ENCODE data around the gene EXOC3L4. TPM values are rescaled to one million over a fixed set of nuclear protein-coding genes. Genes with fewer than 3 reads are reported as not detected.
A peak's percentile ranks its signal among the peaks of the same experiment; 100 is the strongest.

EXOC3L4 gene
- total RNA-seq, 4 donors from 2014 or later = 0.63 to 2.1 (median 1.3) TPM

DNA sequence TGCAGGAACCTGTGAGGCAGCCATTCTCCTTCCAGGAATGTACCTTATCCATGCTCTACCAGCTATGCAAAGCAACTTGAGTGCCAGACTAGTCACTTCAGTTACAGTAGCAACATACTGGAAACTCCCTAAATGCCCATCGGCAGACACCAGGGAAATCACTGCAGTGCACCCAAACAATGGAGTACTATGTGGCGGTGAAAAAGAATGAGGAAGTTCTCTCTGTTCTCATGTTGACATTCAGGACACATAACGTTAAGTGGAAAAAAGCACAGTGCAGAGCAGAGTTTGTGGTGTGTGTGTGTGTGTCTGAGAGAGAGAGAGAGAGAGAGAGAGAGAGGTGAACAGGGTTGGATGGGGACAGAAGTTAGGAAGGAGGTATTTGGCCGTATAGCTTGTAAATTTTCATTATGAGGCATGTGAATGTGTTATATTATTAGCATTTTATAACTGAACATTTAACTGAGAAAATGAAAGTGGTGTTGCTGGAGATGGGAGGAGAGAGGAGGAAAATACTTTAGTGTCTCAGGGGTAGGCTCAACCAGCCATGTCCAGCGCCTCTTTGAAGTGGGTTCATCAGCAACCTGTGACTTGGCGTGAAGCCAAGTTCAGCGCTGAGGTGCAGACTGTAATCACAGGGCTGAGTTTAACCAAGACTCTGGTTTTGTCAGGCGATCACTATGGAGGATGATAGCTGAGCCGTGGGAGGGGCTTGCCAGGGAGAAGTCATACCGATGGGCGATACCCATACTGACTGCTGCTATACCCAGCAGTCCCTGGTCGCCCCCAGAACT lies 46.0 kb downstream of the EXOC3L4 start:
- Histone ChIP-seq H3K4me1 (peaks cover 0 to 15% (median 4%) of the 10 kb centered on the region in 4 donors), H3K36me3 (peaks cover 0 to 7% (median 0%) of the 10 kb centered on the region in 3 donors), H3K27me3 (peaks cover 0 to 59% of the 10 kb centered on the region in 2 donors), H3K4me3 (no peak overlapping the region), H3K9me3 (no peaks in the 10 kb centered on the region), H3K27ac (no peak overlapping the region)
- no peak for TF ChIP-seq POLR2A (IDR thresholded peaks at IDR 0.05)
- no peak for TF ChIP-seq EP300 (IDR thresholded peaks at IDR 0.05)
- TF ChIP-seq, protein P1, sequence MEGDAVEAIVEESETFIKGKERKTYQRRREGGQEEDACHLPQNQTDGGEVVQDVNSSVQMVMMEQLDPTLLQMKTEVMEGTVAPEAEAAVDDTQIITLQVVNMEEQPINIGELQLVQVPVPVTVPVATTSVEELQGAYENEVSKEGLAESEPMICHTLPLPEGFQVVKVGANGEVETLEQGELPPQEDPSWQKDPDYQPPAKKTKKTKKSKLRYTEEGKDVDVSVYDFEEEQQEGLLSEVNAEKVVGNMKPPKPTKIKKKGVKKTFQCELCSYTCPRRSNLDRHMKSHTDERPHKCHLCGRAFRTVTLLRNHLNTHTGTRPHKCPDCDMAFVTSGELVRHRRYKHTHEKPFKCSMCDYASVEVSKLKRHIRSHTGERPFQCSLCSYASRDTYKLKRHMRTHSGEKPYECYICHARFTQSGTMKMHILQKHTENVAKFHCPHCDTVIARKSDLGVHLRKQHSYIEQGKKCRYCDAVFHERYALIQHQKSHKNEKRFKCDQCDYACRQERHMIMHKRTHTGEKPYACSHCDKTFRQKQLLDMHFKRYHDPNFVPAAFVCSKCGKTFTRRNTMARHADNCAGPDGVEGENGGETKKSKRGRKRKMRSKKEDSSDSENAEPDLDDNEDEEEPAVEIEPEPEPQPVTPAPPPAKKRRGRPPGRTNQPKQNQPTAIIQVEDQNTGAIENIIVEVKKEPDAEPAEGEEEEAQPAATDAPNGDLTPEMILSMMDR (IDR thresholded peaks at IDR 0.05) = no peak
- WGBS, 2 donors = 51 to 58% methylated on average over 12 of the region's 12 CpGs
- no peak for DNase-seq (ENCODE audit: low spot score in 2 of 2)

DNA sequence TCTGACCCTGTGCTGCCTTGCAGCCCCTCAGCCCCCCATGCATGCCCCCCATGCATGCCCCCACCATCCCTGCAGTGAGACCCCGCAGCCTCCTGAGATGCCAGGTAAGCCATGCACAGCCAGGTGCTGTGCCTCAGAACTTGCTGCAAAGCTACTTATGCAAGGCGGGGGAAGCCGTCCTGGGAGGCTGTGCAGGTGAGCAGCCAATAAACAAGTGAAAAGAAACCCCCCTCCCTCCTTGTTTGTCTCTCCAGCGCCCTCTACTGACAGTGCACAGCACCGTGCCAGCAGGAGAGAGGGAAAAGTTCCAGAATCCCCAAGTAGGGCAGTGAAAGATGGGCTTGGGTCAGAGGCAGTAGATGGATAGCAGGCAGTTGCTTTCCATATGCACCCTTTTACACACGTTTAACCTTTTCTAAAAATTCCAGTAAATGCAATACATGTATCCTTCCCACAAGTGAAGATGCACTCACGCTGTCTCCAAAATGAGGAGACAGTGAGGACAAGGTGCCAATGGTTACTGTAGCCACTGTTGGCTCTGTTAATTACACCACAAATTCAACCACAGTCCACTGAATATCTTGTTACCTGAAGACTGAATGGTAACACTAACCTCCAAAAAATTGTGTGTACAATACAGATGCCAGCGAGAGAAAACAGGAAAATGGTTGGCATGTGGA lies 46.7 kb downstream of the EXOC3L4 start:
- no peaks in the 10 kb centered on the region for H3K36me3 ChIP-seq
- H3K4me1 ChIP-seq = peaks cover 0 to 15% (median 4%) of the 10 kb centered on the region in 4 donors
- no peak overlapping the region for H3K27ac ChIP-seq
- no peak overlapping the region for H3K4me3 ChIP-seq
- H3K9me3 ChIP-seq = no peaks in the 10 kb centered on the region
- TF ChIP-seq, protein P1 (IDR thresholded peaks at IDR 0.05) = peak; percentile 32 to 37 (median 34)
- no peak for TF ChIP-seq POLR2A (IDR thresholded peaks at IDR 0.05)
- DNase-seq (ENCODE audit: low spot score in 2 of 2) = no peak
- H3K27me3 ChIP-seq = peaks cover 0 to 61% of the 10 kb centered on the region in 2 donors
- WGBS, 2 donors = 37 to 43% methylated on average over 5 to 8 of the region's 8 CpGs

DNA sequence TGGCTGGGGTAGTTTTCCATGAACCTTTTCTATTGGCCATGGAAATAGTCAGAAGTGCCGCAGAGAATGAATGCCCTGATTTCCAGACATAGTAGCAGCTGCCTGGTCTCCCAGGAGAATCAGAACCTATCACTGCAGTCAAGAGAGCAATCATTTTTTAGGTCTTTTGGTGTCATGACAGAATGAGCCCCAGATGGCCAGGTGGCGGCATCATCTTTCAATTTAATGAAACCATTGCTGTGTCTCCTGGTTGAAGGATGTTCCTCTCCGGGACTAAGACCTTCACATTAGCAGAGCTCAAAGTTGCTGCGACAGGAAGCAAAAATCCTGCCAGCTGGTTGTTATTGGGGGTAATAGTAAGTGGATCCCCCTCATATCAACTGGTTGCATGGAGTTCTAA lies 47.5 kb downstream of the EXOC3L4 start:
- no peak for DNase-seq (ENCODE audit: low spot score in 2 of 2)
- H3K4me3 ChIP-seq = no peak overlapping the region
- H3K4me1 ChIP-seq = peaks cover 0 to 15% (median 4%) of the 10 kb centered on the region in 4 donors
- TF ChIP-seq EP300 (IDR thresholded peaks at IDR 0.05) (no peak), POLR2A (IDR thresholded peaks at IDR 0.05) (no peak)
- TF ChIP-seq, protein P1 (IDR thresholded peaks at IDR 0.05) = no peak
- 89 to 94% methylated on average over 4 of the region's 4 CpGs for WGBS, 2 donors
- no peak overlapping the region for H3K27ac ChIP-seq
- peaks cover 0 to 62% of the 10 kb centered on the region in 2 donors for H3K27me3 ChIP-seq
- H3K9me3 ChIP-seq = no peaks in the 10 kb centered on the region
- no peaks in the 10 kb centered on the region for H3K36me3 ChIP-seq

DNA sequence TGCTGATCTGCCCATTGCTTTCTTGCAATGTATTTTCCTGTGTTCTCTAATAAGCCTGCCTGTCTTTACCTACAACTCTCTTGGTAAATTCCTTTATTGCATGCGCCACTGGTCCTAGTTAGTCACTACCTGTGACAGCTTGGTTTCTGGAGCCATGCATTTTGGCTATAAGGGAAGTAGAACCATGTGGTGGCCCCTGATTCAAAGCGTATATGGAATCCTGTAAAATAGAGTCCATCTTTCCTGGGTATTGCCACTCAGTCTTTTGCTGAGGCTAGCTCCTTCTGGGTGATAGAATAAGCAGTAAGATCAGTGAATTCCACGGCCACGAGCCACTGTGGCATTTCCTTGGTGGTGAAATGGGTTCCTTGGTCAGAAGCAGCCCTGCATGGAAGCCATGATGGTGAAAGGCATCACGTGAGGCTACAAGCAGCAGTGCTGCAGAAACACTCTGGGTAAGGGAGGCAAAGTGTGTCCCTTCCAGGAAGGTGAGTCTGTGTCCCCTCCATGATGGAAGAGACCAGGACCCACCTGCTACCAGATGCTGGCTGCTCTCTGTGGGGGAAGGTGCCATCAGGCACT lies 48.3 kb downstream of the EXOC3L4 start:
- no peaks in the 10 kb centered on the region for H3K36me3 ChIP-seq
- no peak overlapping the region for H3K27ac ChIP-seq
- WGBS, 2 donors = 75 to 92% methylated on average over 5 of the region's 5 CpGs
- no peak overlapping the region for H3K4me3 ChIP-seq
- peaks cover 0 to 62% of the 10 kb centered on the region in 2 donors for H3K27me3 ChIP-seq
- no peak for DNase-seq (ENCODE audit: low spot score in 2 of 2)
- no peak for TF ChIP-seq POLR2A (IDR thresholded peaks at IDR 0.05)
- no peaks in the 10 kb centered on the region for H3K9me3 ChIP-seq
- H3K4me1 ChIP-seq = peaks cover 0 to 15% (median 4%) of the 10 kb centered on the region in 4 donors

DNA sequence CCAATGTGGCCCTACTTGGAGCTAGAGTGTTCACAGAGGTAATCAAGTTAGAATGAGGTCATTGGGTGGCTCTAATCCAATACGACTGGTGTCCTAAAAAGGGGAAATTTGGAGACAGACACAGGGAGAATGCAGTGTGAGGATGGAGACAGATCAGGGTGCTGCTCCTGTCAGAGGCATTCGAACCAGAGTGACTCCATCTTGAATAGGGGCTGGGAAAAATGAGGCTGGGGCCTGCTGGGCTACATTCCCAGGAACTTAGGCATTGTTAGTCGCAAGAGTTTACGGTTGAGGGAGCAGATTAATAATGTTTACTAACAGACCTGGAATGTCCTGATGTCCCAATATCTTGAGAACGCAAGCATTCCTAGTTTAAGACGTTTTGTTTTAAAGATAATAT lies 49.0 kb downstream of the EXOC3L4 start:
- peaks cover 0 to 10% (median 4%) of the 10 kb centered on the region in 4 donors for H3K4me1 ChIP-seq
- H3K36me3 ChIP-seq = no peaks in the 10 kb centered on the region
- no peak for DNase-seq (ENCODE audit: low spot score in 2 of 2)
- WGBS, 2 donors = 73 to 82% methylated on average over 6 of the region's 6 CpGs
- no peaks in the 10 kb centered on the region for H3K9me3 ChIP-seq
- H3K4me3 ChIP-seq = no peak overlapping the region
- no peak for TF ChIP-seq EP300 (IDR thresholded peaks at IDR 0.05)
- TF ChIP-seq POLR2A (IDR thresholded peaks at IDR 0.05) = no peak
- TF ChIP-seq, protein P1 (IDR thresholded peaks at IDR 0.05) = no peak
- H3K27ac ChIP-seq = no peak overlapping the region
- H3K27me3 ChIP-seq = peaks cover 0 to 62% of the 10 kb centered on the region in 2 donors
